H1 (cell line): ENCODE results near the gene CCP110. TPM values are rescaled to one million over a fixed set of nuclear protein-coding genes. Genes with fewer than 3 reads are reported as not detected.

Experiments
- EGR1 ChIP-seq: IDR thresholded peaks from 2 replicates; pipeline ENCODE4 v1.6.1; 2011; ENCODE audit warnings: low read depth, low read length, borderline replicate concordance
- EZH2 ChIP-seq: fragments of 200-600 bp; sonication (generic); IDR thresholded peaks from 2 replicates; pipeline ENCODE4 v1.7.1; 2012; ENCODE audit warnings: low read depth, mild to moderate bottlenecking, moderate library complexity, low read length, inconsistent platforms; ENCODE audit not compliant: severe bottlenecking
- JUND ChIP-seq: IDR thresholded peaks from 2 replicates; pipeline ENCODE4 v1.6.1; 2011; ENCODE audit warnings: mild to moderate bottlenecking, improper control_type of control experiment, low read length
- KDM1A ChIP-seq: fragments of 200-600, 300-600 bp; sonication (generic); IDR thresholded peaks from 2 replicates; pipeline ENCODE4 v1.7.1; 2016; ENCODE audit warnings: mild to moderate bottlenecking, low read length, borderline replicate concordance
- MAFK ChIP-seq: IDR thresholded peaks from 2 replicates; pipeline ENCODE4 v1.6.1; 2012; ENCODE audit warnings: low read depth, mild to moderate bottlenecking, improper control_type of control experiment, low read length
- RXRA ChIP-seq: IDR thresholded peaks from 2 replicates; pipeline ENCODE4 v1.6.1; 2011; ENCODE audit warnings: low read depth, mild to moderate bottlenecking, low read length, moderate library complexity; ENCODE audit not compliant: insufficient read depth
- SP1 ChIP-seq: IDR thresholded peaks from 2 replicates; pipeline ENCODE4 v1.6.1; 2011; ENCODE audit warnings: low read depth, low read length
- TCF12 ChIP-seq: IDR thresholded peaks from 2 replicates; pipeline ENCODE4 v1.6.1; 2011; ENCODE audit warnings: low read depth, mild to moderate bottlenecking, low read length
- YY1 ChIP-seq: IDR thresholded peaks from 2 replicates; pipeline ENCODE4 v1.6.1; 2011; ENCODE audit warnings: low read depth, mild to moderate bottlenecking, low read length
- polyA plus RNA-seq, 7 experiments: library from polyadenylated mRNA; depleted of rRNA in 3 of 7; stranded (reverse) in 5 of 7; unstranded in 2 of 7; fragments of >200 nt in 5 of 7; fragments of 200-250 nt in 2 of 7; gene quantifications; 1 replicate in 5 of 7; 2 replicates in 1 of 7; 4 replicates in 1 of 7; pipeline versions ENCODE4 v1.2.1 to v1.2.3, GENCODE V29; 2011 to 2013; ENCODE audit warnings: missing spikeins in 2 of 7, mixed read lengths in 2 of 7
- total RNA-seq: library from RNA; stranded (reverse); fragmentation: NEBNext Ultra II Directional; extraction: Animal tissue kit (Norgen Biotek cat#: 25700); gene quantifications from 2 replicates; pipeline ENCODE4 v1.2.1, GENCODE V29; 2021
- TF ChIP-seq, protein P1 (sequence below): IDR thresholded peaks from 2 replicates; pipeline ENCODE4 v1.6.1; 2011; ENCODE audit warnings: low read depth, mild to moderate bottlenecking, low read length; ENCODE audit not compliant: insufficient read depth
- TF ChIP-seq, protein P2 (sequence below), 3 experiments: IDR thresholded peaks; 1 replicate in 2 of 3; 2 replicates in 1 of 3; pipeline versions ENCODE4 v1.5.1 to v1.6.1; 2011; ENCODE audit warnings: low read length in 3 of 3, mild to moderate bottlenecking in 3 of 3, inconsistent platforms in 2 of 3, low read depth in 1 of 3, moderate library complexity in 1 of 3; ENCODE audit not compliant: insufficient read depth in 1 of 3; ENCODE audit errors: control extremely low read depth in 1 of 3

Gene CCP110
- total and polyA plus RNA-seq, 2 of the 8 experiments (the other 6 are each of a cell fraction or from before 2014, with no cell fraction given), result 3.2 to 19.8 TPM

- TF ChIP-seq RXRA (no peak), SP1 (no peak), TCF12 (no peak), YY1 (peak; percentile 87), KDM1A (no peak), MAFK (no peak), EZH2 (no peak), EGR1 (no peak), JUND (no peak)
- TF ChIP-seq, protein P1, sequence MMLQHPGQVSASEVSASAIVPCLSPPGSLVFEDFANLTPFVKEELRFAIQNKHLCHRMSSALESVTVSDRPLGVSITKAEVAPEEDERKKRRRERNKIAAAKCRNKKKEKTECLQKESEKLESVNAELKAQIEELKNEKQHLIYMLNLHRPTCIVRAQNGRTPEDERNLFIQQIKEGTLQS, result no peak
- TF ChIP-seq, protein P2, sequence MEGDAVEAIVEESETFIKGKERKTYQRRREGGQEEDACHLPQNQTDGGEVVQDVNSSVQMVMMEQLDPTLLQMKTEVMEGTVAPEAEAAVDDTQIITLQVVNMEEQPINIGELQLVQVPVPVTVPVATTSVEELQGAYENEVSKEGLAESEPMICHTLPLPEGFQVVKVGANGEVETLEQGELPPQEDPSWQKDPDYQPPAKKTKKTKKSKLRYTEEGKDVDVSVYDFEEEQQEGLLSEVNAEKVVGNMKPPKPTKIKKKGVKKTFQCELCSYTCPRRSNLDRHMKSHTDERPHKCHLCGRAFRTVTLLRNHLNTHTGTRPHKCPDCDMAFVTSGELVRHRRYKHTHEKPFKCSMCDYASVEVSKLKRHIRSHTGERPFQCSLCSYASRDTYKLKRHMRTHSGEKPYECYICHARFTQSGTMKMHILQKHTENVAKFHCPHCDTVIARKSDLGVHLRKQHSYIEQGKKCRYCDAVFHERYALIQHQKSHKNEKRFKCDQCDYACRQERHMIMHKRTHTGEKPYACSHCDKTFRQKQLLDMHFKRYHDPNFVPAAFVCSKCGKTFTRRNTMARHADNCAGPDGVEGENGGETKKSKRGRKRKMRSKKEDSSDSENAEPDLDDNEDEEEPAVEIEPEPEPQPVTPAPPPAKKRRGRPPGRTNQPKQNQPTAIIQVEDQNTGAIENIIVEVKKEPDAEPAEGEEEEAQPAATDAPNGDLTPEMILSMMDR (IDR thresholded peaks at IDR 0.05; ENCODE audit: control extremely low read depth in 1 of 3, insufficient read depth in 1 of 3, low read depth in 1 of 3, low read length in 3 of 3), result no peak
Measured at GRCh38 chr16:19523559-19524355, at the start of gene CCP110 (continued).
